Mucosa of descending colon (tissue), 3 donors: ENCODE measurements around the gene FOXN1. TPM values are rescaled to one million over a fixed set of nuclear protein-coding genes. Genes with fewer than 3 reads are reported as not detected.

Experiments used
- ATAC-seq: fragments of 200-7000 bp; cut with Tn5 transposase; one replicate; pipeline ENCODE4 v1.9.1; 2020; ENCODE audit warnings: mild to moderate bottlenecking, moderate library complexity
- DNase-seq, 3 donors: peaks; one replicate each; pipeline ENCODE4 v3.0.0-alpha.2; 2020
- H3K36me3 ChIP-seq: fragments of 200-600 bp; one replicate; pipeline ENCODE4 v1.8.0; 2021; ENCODE audit warnings: low read depth, mild to moderate bottlenecking
- H3K4me1 ChIP-seq: fragments of 200-600 bp; one replicate; pipeline ENCODE4 v1.8.0; 2021; ENCODE audit warnings: low read depth, mild to moderate bottlenecking
- H3K4me3 ChIP-seq: fragments of 200-600 bp; one replicate; pipeline ENCODE4 v1.8.0; 2021; ENCODE audit warnings: mild to moderate bottlenecking
- H3K9me3 ChIP-seq: fragments of 200-600 bp; one replicate; pipeline ENCODE4 v1.8.0; 2021; ENCODE audit warnings: mild to moderate bottlenecking
- CTCF ChIP-seq: fragments of 200-600 bp; IDR thresholded peaks from one replicate; pipeline ENCODE4 v1.8.0; 2022; ENCODE audit warnings: antibody characterized with exemption, mild to moderate bottlenecking
- intact Hi-C, 2 donors: fragments of 100-400 bp; cut with DNase I in 1 of 2; cut with micrococcal nuclease in 1 of 2; formaldehyde crosslinking; loops; one replicate each; pipeline versions ENCODE4 v1.11.0 to v1.11.1; 2022; cut with DNase I, micrococcal nuclease
- total RNA-seq, 3 donors: library from RNA; stranded (reverse); fragmentation: NEBNext Ultra II Directional in 2 of 3; extraction: Animal tissue kit (Norgen Biotek cat#: 25700) in 2 of 3; gene quantifications; one replicate each; pipeline versions ENCODE4 v1.2.1 to v1.2.4, GENCODE V29; 2021 to 2023
- donor health status: DM: no; HTN: no; CAD: no; lungs with moderate emphysema.
- donor health status: DM: no; HTN: no; CAD: no.
- donor health status: DM: no; HTN: yes; CAD: no.

Gene FOXN1
- total RNA-seq, 3 donors from 2014 or later: 0.46 to 0.69 TPM; not detected in 1

- intact Hi-C loops: no loop called here
- peaks cover 7% of the 10 kb centered on the region for H3K36me3 ChIP-seq
- ATAC-seq: no peak
- no peak overlapping the region for H3K4me3 ChIP-seq
- no peak for TF ChIP-seq CTCF
- DNase-seq: peak in 1 of 3 donors; percentile 35
- H3K9me3 ChIP-seq: no peaks in the 10 kb centered on the region
- peaks cover 8% of the 10 kb centered on the region for H3K4me1 ChIP-seq
Observed at GRCh38 chr17:28554565-28554964, 48.4 kb downstream of the FOXN1 start.

GRCh38 chr17:28555022-28555421 is 48.9 kb downstream of the FOXN1 start:
- ATAC-seq: no peak
- no peak overlapping the region for H3K4me3 ChIP-seq
- peaks cover 7% of the 10 kb centered on the region for H3K36me3 ChIP-seq
- TF ChIP-seq CTCF: no peak
- DNase-seq: no peak
- H3K9me3 ChIP-seq: no peaks in the 10 kb centered on the region
- peaks cover 6% of the 10 kb centered on the region for H3K4me1 ChIP-seq
- intact Hi-C loops: no loop called here

GRCh38 chr17:28563475-28563874 is 57.3 kb downstream of the FOXN1 start:
- no peak for TF ChIP-seq CTCF
- intact Hi-C loops: no loop called here
- Histone ChIP-seq H3K4me1 (no peaks in the 10 kb centered on the region), H3K36me3 (peaks cover 4% of the 10 kb centered on the region), H3K9me3 (no peaks in the 10 kb centered on the region), H3K4me3 (no peak overlapping the region)
- ATAC-seq (no peak), DNase-seq (no peak)

GRCh38 chr17:28567604-28568003 is 61.5 kb downstream of the FOXN1 start:
- intact Hi-C loops: no loop called here
- H3K9me3 ChIP-seq: no peaks in the 10 kb centered on the region
- peaks cover 4% of the 10 kb centered on the region for H3K36me3 ChIP-seq
- no peak for ATAC-seq
- no peak for DNase-seq
- peaks cover 19% of the 10 kb centered on the region for H3K4me1 ChIP-seq
- no peak overlapping the region for H3K4me3 ChIP-seq
- no peak for TF ChIP-seq CTCF

GRCh38 chr17:28569446-28569845 is 63.3 kb downstream of the FOXN1 start:
- ATAC-seq (no peak), DNase-seq (no peak)
- H3K9me3 ChIP-seq: no peaks in the 10 kb centered on the region
- TF ChIP-seq CTCF: no peak
- intact Hi-C loops: no loop called here
- peaks cover 22% of the 10 kb centered on the region for H3K4me1 ChIP-seq
- no peak overlapping the region for H3K4me3 ChIP-seq
- H3K36me3 ChIP-seq: no peaks in the 10 kb centered on the region
